Measurements from ENCODE around the gene SLC7A1. TPM values are rescaled to one million over a fixed set of nuclear protein-coding genes. Genes with fewer than 3 reads are reported as not detected.
A peak's percentile ranks its signal among the peaks of the same experiment; 100 is the strongest.

The SLC7A1 gene
- total and polyA plus RNA-seq, 2 of the 4 experiments (the other 2 are of a cell fraction), result 9.7 to 22.3 TPM

- Histone ChIP-seq H4K20me1 (ENCODE audit: insufficient read depth, low read length) (peaks cover 17% of the 10 kb centered on the region), H3K9me3 (ENCODE audit: control insufficient read depth, insufficient read depth, low read length) (no peaks in the 10 kb centered on the region), H3K4me3 (ENCODE audit: insufficient read depth, low read depth, low read length) (no peak overlapping the region), H3K36me3 (ENCODE audit: control insufficient read depth, insufficient read depth, low read length) (peaks cover 38% of the 10 kb centered on the region), H3K23ac (ENCODE audit: low read depth, low read length) (no peak overlapping the region), H2BK120ac (ENCODE audit: low read depth, low read length) (no peak overlapping the region), H3K27ac (ENCODE audit: insufficient read depth, low read length) (no peak overlapping the region), H4K8ac (ENCODE audit: low read depth in 2 of 2, low read length in 2 of 2) (no peak overlapping the region), H2AK9ac (replicated peaks; ENCODE audit: low read depth, low read length, poor library complexity) (peak overlapping the region; percentile 7), H3K14ac (replicated peaks; ENCODE audit: low read depth, low read length) (no peak overlapping the region), H2BK15ac (ENCODE audit: low read depth, low read length) (no peak overlapping the region), H3K4me1 (ENCODE audit: control insufficient read depth, insufficient read depth, low read length) (peaks cover 4% of the 10 kb centered on the region), H3K4me2 (ENCODE audit: low read depth, low read length) (no peak overlapping the region), H4K91ac (ENCODE audit: insufficient read depth, low read depth, low read length) (no peak overlapping the region), H3K27me3 (ENCODE audit: control insufficient read depth, insufficient read depth, low read length) (no peaks in the 10 kb centered on the region), H2AK5ac (ENCODE audit: low read depth, low read length) (no peak overlapping the region), H2BK20ac (ENCODE audit: low read depth, low read length) (no peak overlapping the region), H3K9me1 (ENCODE audit: insufficient read depth, low read length) (peaks cover 3% of the 10 kb centered on the region; the same call in 1 of the 2 replicates), H2BK5ac (ENCODE audit: low read depth, low read length, poor library complexity, severe bottlenecking) (no peak overlapping the region), H3K18ac (ENCODE audit: low read depth, low read length) (no peak overlapping the region), H3K4ac (ENCODE audit: low read depth, low read length) (no peak overlapping the region), H3K79me1 (ENCODE audit: low read depth in 1 of 2, low read length in 2 of 2) (peaks cover 0 to 14% of the 10 kb centered on the region in 2 experiments; a peak in 1 of 4 replicates), H3K56ac (ENCODE audit: extremely low read depth, insufficient read depth, low read length) (no peak overlapping the region), H4K5ac (ENCODE audit: low read depth, low read length) (no peak overlapping the region), H2AFZ (replicated peaks; ENCODE audit: low read length, poor library complexity) (no peak overlapping the region), H3K9ac (ENCODE audit: low read depth, low read length) (no peak overlapping the region)
- intact Hi-C loops (cut with micrococcal nuclease) (no loop called here), dilution Hi-C loops (cut with HindIII; ENCODE audit: low sequenced_read_pairs, unreplicated experiment) (no loop called here), in situ Hi-C loops (cut with MboI; ENCODE audit: low sequenced_read_pairs) (loop anchor here (5.0 kb wide), 1 partner anchor 605 kb away; no protein-coding TSS in a partner anchor)
- ChIA-PET CTCF (no interaction called here), POLR2A (ENCODE audit: unreplicated experiment) (no interaction called here)
- ATAC-seq (ENCODE audit: low read depth) (no peak), DNase-seq (peak; percentile 56)
- WGBS, 2 experiments (ENCODE audit: extremely low coverage in 2 of 2, insufficient read length in 1 of 2), result no CpG with 5 or more reads among the region's 8 CpGs
- TF ChIP-seq RAD21 (IDR thresholded peaks at IDR 0.05; ENCODE audit: low read length), result no peak
- TF ChIP-seq SMC3 (IDR thresholded peaks at IDR 0.05; ENCODE audit: low read depth, low read length), result no peak
- no peak for TF ChIP-seq RFX5 (IDR thresholded peaks at IDR 0.05; ENCODE audit: low read depth, low read length)
- no peak for TF ChIP-seq CTCF (conservative IDR thresholded peaks at IDR 0.05; ENCODE audit: low read depth, low read length)
- no peak for TF ChIP-seq BHLHE40 (IDR thresholded peaks at IDR 0.05; ENCODE audit: low read depth, low read length)
- no peak for TF ChIP-seq MAFK (IDR thresholded peaks at IDR 0.05; ENCODE audit: low read depth, low read length)
- TF ChIP-seq POLR2A (IDR thresholded peaks at IDR 0.05; ENCODE audit: low read depth, low read length), result no peak
- peak; percentile 62; the same call in 1 of the 2 replicates for TF ChIP-seq USF2 (IDR thresholded peaks at IDR 0.05; ENCODE audit: low read depth, low read length)
- TF ChIP-seq CEBPB (IDR thresholded peaks at IDR 0.05; ENCODE audit: low read depth, low read length), result peak; percentile 71
- 0 out of 2 replicates have a peak, but pooled peaks have one; percentile 32 for TF ChIP-seq MXI1 (IDR thresholded peaks at IDR 0.05; ENCODE audit: borderline replicate concordance, low read depth, low read length)
- TSS peak; percentile 32 for BruUV-seq (replicated peaks)
Observed at GRCh38 chr13:29511980-29512379, 83.5 kb downstream of the SLC7A1 start.
